ENCODE results near the gene ARPIN.

- TF ChIP-seq EZH2 (IDR thresholded peaks at IDR 0.05) (no peak), POLR2AphosphoS5 (IDR thresholded peaks at IDR 0.05; ENCODE audit: borderline replicate concordance, low read depth, low read length) (no peak)
These were observed 9.0 kb downstream of the ARPIN start for GRCh38 chr15:89903858-89904130.

All from SK-N-MC (cell line).